Esophagus muscularis mucosa (tissue), 4 donors: ENCODE results near the gene FAM89A. TPM values are rescaled to one million over a fixed set of nuclear protein-coding genes. Genes with fewer than 3 reads are reported as not detected.

Experiments used
- DNase-seq: peaks from one replicate; pipeline ENCODE4 v3.0.0-alpha.2; 2017; ENCODE audit errors: extremely low spot score
- H3K27ac ChIP-seq, 4 donors: fragments of 200-600 bp; sonication (generic); replicated peaks in 1 of 4; 1 replicate in 3 of 4; 2 replicates in 1 of 4; pipeline ENCODE4 v1.5.1; 2016 to 2019; ENCODE audit warnings: mild to moderate bottlenecking in 1 of 4
- H3K27me3 ChIP-seq, 4 donors: fragments of 200-600 bp; sonication (generic); one replicate each; pipeline versions ENCODE4 v1.5.1 to v1.6.0; 2016 to 2019
- H3K36me3 ChIP-seq, 4 donors: fragments of 200-600 bp; sonication (generic); one replicate each; pipeline ENCODE4 v1.5.1; 2016 to 2019
- H3K4me1 ChIP-seq, 4 donors: fragments of 200-600 bp; sonication (generic); one replicate each; pipeline ENCODE4 v1.5.1; 2016 to 2019
- H3K4me3 ChIP-seq, 4 donors: fragments of 200-600 bp; sonication (generic); 1 replicate in 2 of 4; 2 replicates in 2 of 4; pipeline ENCODE4 v1.5.1; 2016 to 2019; ENCODE audit warnings: mild to moderate bottlenecking in 4 of 4, moderate library complexity in 1 of 4
- H3K9me3 ChIP-seq, 4 donors: fragments of 200-600 bp; sonication (generic); 1 replicate in 3 of 4; 2 replicates in 1 of 4; pipeline ENCODE4 v1.5.1; 2016 to 2019
- CTCF ChIP-seq, 3 experiments: fragments of 200-600 bp in 2 of 3; fragments of 450-650 bp in 1 of 3; sonication (generic) in 2 of 3; IDR thresholded peaks; one replicate each; pipeline ENCODE4 v1.5.1; 2017 to 2019; ENCODE audit warnings: antibody characterized with exemption in 3 of 3, mild to moderate bottlenecking in 2 of 3, moderate library complexity in 1 of 3
- EP300 ChIP-seq: sonication (generic); formaldehyde crosslinking; IDR thresholded peaks from one replicate; pipeline ENCODE4 v1.6.1; 2017; ENCODE audit warnings: antibody characterized with exemption
- POLR2A ChIP-seq: fragments of 450-650 bp; IDR thresholded peaks from one replicate; pipeline ENCODE4 v1.6.1; 2017; ENCODE audit warnings: antibody characterized with exemption, moderate library complexity, mild to moderate bottlenecking, low read depth
- POLR2AphosphoS5 ChIP-seq, 2 donors: sonication (generic); formaldehyde crosslinking; IDR thresholded peaks; one replicate each; pipeline ENCODE4 v1.6.1; 2017; ENCODE audit warnings: antibody characterized with exemption in 2 of 2
- WGBS: methylation state at CpG from one replicate; pipeline ENCODE4 v1.1.5; 2018; 5-methylcytosine and 5-hydroxymethylcytosine counted together
- intact Hi-C: fragments of 100-400 bp; cut with DNase I; formaldehyde crosslinking; loops from one replicate; pipeline ENCODE4 v1.15.1; 2023
- total RNA-seq, 4 donors: library from RNA; depleted of rRNA; stranded (reverse); fragments of >200 nt; gene quantifications; one replicate each; pipeline versions ENCODE4 v1.1.0 to v1.2.1, GENCODE V29; 2016

FAM89A gene
- total RNA-seq, 4 donors from 2014 or later, result 1.7 to 13.6 (median 5.6) TPM

GRCh38 chr1:231062500-231063270, 22.6 kb upstream of the FAM89A start:
- H3K4me3 ChIP-seq, result no peak overlapping the region
- no peaks in the 10 kb centered on the region for H3K9me3 ChIP-seq
- TF ChIP-seq POLR2AphosphoS5 (IDR thresholded peaks at IDR 0.05), result no peak
- TF ChIP-seq POLR2A, result no peak
- no peak for TF ChIP-seq CTCF (IDR thresholded peaks at IDR 0.05)
- TF ChIP-seq EP300, result no peak
- no peaks in the 10 kb centered on the region for H3K4me1 ChIP-seq
- DNase-seq, result no peak
- intact Hi-C loops, result no loop called here
- no peak overlapping the region for H3K27ac ChIP-seq
- WGBS, result 90% methylated on average over 11 of the region's 11 CpGs
- H3K36me3 ChIP-seq, result no peaks in the 10 kb centered on the region
- peaks cover 0 to 15% (median 0%) of the 10 kb centered on the region in 4 donors for H3K27me3 ChIP-seq

DNA sequence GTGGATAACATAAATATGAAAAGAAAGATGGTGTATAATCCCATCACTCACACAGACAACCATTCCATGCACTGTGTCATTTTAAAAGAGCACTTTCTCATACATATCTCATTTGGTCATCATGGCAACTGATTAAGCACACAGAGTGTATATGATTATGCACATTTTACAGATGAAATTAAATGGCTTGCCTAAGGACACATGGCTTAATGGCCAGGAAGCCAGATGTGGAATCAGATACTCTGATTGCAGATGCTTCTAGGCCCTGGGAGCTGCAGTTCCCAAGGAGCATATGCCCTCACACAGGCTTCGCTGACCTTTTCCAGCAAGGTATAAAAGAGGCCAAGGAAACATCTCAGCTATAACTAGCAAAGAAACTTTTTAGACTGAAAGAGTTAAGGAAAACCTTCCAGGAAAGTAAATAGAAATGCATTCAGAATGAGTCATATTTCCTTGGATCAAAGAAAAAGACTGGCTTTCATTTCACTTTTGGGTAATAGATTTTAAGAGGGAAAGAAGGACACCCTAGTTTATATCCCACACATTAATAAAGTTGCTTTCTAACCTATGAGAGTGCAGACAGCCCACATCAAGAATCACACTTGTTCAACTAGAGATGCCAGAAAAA, 19.6 kb upstream of the FAM89A start:
- no peak overlapping the region for H3K27ac ChIP-seq
- TF ChIP-seq CTCF (IDR thresholded peaks at IDR 0.05), result no peak
- TF ChIP-seq POLR2AphosphoS5 (IDR thresholded peaks at IDR 0.05), result no peak
- TF ChIP-seq POLR2A, result no peak
- TF ChIP-seq EP300, result no peak
- 100% methylated on average over 1 of the region's 1 CpG for WGBS
- H3K36me3 ChIP-seq, result no peaks in the 10 kb centered on the region
- no peak for DNase-seq
- H3K4me1 ChIP-seq, result peaks cover 0 to under 1% (median 0%) of the 10 kb centered on the region in 4 donors
- intact Hi-C loops, result no loop called here
- H3K9me3 ChIP-seq, result no peaks in the 10 kb centered on the region
- peaks cover 0 to 17% (median 0%) of the 10 kb centered on the region in 4 donors for H3K27me3 ChIP-seq
- no peak overlapping the region for H3K4me3 ChIP-seq

DNA sequence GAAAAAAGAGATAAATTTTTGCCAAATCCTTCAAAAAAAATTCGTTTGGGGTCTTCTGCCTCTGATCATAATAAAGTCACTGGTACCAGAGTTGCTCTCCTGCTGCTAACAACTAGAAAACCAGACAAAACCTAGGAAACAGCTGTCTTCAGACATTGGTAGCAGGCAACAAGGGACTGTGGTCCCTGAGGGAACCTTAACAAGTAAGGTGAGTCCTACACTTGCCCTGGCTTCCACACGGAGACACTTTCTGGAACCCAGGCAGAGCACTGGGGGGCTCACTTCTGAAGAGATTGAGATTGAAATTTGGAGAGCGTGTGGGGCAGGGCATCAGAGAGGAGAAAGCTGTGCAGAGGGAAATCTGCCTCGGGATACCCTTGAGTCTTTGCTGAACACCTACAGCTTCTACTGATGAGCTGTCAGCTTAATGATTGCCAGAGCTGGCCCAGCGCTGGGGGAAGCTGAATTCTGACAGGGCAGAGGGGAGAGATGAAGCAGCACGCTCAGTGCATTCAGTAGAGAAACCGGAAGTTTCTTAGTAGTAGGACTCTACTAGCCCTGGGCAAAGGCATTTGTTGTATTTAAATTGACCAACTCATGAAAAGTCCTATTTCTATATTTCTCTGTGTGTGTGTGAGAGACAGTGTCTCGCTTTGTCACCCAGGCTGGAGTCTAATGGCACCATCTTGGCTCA, 18.5 kb upstream of the FAM89A start:
- H3K27me3 ChIP-seq, result peaks cover 0 to 17% (median 0%) of the 10 kb centered on the region in 4 donors
- no peak overlapping the region for H3K4me3 ChIP-seq
- intact Hi-C loops, result no loop called here
- DNase-seq, result no peak
- peaks cover 0 to 12% (median 9%) of the 10 kb centered on the region in 4 donors for H3K4me1 ChIP-seq
- no peak overlapping the region for H3K27ac ChIP-seq
- 75% methylated on average over 8 of the region's 8 CpGs for WGBS
- no peaks in the 10 kb centered on the region for H3K36me3 ChIP-seq
- no peaks in the 10 kb centered on the region for H3K9me3 ChIP-seq
- TF ChIP-seq CTCF (IDR thresholded peaks at IDR 0.05) (no peak), POLR2A (no peak), POLR2AphosphoS5 (IDR thresholded peaks at IDR 0.05) (no peak), EP300 (no peak)

- no peak for DNase-seq
- no peak for TF ChIP-seq CTCF (IDR thresholded peaks at IDR 0.05)
- TF ChIP-seq EP300, result no peak
- no peak for TF ChIP-seq POLR2A
- no peak for TF ChIP-seq POLR2AphosphoS5 (IDR thresholded peaks at IDR 0.05)
- Histone ChIP-seq H3K27ac (no peak overlapping the region), H3K27me3 (peaks cover 0 to 17% (median 0%) of the 10 kb centered on the region in 4 donors), H3K4me3 (no peak overlapping the region), H3K36me3 (no peaks in the 10 kb centered on the region), H3K9me3 (no peaks in the 10 kb centered on the region), H3K4me1 (peaks cover 0 to 22% (median 17%) of the 10 kb centered on the region in 4 donors)
- intact Hi-C loops, result no loop called here
- 100% methylated on average over 2 of the region's 3 CpGs for WGBS
Measured at GRCh38 chr1:231057410-231057809, 17.4 kb upstream of the FAM89A start.
